Thoracic aorta (tissue), 2 donors: ENCODE measurements around the gene GPRIN2. TPM values are rescaled to one million over a fixed set of nuclear protein-coding genes. Genes with fewer than 3 reads are reported as not detected.

Experiments
- ATAC-seq: fragments of 150-250 bp; one replicate; pipeline ENCODE4 v1.8.0; 2017; ENCODE audit warnings: low read depth; ENCODE audit not compliant: insufficient number of reproducible peaks, low FRiP score
- DNase-seq: peaks from one replicate; pipeline ENCODE4 v3.0.0-alpha.2; 2020; ENCODE audit warnings: low spot score
- H3K27ac ChIP-seq, 2 donors: fragments of 200-600 bp; sonication (generic); 1 replicate in 1 of 2; 2 replicates in 1 of 2; pipeline ENCODE4 v1.5.1; 2016; ENCODE audit warnings: mild to moderate bottlenecking in 2 of 2, moderate library complexity in 2 of 2
- H3K27me3 ChIP-seq: fragments of 200-600 bp; sonication (generic); replicated peaks from 2 replicates; pipeline ENCODE4 v1.6.0; 2016; ENCODE audit warnings: mild to moderate bottlenecking; ENCODE audit not compliant: insufficient read depth
- H3K36me3 ChIP-seq: fragments of 200-600 bp; sonication (generic); one replicate; pipeline ENCODE4 v1.5.1; 2016
- H3K4me1 ChIP-seq, 2 donors: fragments of 200-600 bp; sonication (generic); 1 replicate in 1 of 2; 2 replicates in 1 of 2; pipeline versions ENCODE4 v1.5.1 to v1.6.0; 2016; ENCODE audit warnings: low read depth in 2 of 2, mild to moderate bottlenecking in 1 of 2; ENCODE audit not compliant: control insufficient read depth in 1 of 2
- H3K4me3 ChIP-seq: fragments of 200-600 bp; sonication (generic); 2 replicates; pipeline ENCODE4 v1.5.1; 2016; ENCODE audit warnings: mild to moderate bottlenecking
- H3K9me3 ChIP-seq: fragments of 200-600 bp; sonication (generic); 2 replicates; pipeline ENCODE4 v1.5.1; 2016
- total RNA-seq, 2 donors: library from RNA; depleted of rRNA; stranded (reverse); fragments of >200 nt; gene quantifications; one replicate each; pipeline versions ENCODE4 v1.1.0 to v1.2.3, GENCODE V29; 2016
- TF ChIP-seq, protein P1 (sequence below): fragments of 200-600 bp; sonication (generic); IDR thresholded peaks from one replicate; pipeline ENCODE4 v1.5.1; 2019; ENCODE audit warnings: antibody characterized with exemption

Gene GPRIN2
- total RNA-seq, 2 donors from 2014 or later = 0.27 to 4.8 TPM

DNA sequence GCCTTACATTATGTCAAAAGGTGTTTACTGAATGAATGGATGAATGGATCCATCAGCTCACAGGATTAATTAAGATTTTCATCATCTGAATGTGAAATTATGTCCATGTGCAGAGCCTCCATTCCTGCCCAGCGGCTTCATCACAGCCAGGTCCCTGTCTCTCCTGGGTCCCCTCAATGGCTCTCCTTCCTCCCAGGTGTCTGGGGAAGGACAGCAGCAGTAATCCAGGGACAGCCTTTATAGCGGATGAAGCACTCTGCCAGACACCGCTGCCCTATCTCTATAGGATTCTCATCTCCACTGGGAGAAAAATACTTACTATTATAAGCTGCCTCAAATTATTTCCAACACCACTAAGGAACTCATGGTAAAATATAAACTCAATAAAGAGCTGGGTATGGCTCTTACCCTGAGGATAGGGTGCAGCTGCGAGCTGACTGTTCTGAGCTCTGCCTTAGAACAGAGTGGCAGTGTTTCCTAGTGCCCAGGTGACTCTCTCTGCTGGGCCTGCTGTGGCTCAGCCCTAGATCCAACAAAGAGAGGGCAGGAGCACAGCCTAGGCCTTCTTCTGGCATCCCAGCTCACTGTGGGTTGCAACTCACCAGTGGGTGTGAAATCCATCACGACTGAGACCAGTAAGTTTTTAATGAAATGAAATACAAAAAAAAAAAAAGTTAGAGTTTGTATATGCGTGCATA is 38.3 kb downstream of the GPRIN2 start:
- no peaks in the 10 kb centered on the region for H3K27me3 ChIP-seq
- H3K27ac ChIP-seq = no peak overlapping the region
- ATAC-seq (no peak), DNase-seq (no peak)
- no peaks in the 10 kb centered on the region for H3K36me3 ChIP-seq
- H3K4me1 ChIP-seq = peaks cover 2 to 5% of the 10 kb centered on the region in 2 donors
- H3K9me3 ChIP-seq = no peaks in the 10 kb centered on the region
- TF ChIP-seq, protein P1, sequence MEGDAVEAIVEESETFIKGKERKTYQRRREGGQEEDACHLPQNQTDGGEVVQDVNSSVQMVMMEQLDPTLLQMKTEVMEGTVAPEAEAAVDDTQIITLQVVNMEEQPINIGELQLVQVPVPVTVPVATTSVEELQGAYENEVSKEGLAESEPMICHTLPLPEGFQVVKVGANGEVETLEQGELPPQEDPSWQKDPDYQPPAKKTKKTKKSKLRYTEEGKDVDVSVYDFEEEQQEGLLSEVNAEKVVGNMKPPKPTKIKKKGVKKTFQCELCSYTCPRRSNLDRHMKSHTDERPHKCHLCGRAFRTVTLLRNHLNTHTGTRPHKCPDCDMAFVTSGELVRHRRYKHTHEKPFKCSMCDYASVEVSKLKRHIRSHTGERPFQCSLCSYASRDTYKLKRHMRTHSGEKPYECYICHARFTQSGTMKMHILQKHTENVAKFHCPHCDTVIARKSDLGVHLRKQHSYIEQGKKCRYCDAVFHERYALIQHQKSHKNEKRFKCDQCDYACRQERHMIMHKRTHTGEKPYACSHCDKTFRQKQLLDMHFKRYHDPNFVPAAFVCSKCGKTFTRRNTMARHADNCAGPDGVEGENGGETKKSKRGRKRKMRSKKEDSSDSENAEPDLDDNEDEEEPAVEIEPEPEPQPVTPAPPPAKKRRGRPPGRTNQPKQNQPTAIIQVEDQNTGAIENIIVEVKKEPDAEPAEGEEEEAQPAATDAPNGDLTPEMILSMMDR = no peak
- no peak overlapping the region for H3K4me3 ChIP-seq

DNA sequence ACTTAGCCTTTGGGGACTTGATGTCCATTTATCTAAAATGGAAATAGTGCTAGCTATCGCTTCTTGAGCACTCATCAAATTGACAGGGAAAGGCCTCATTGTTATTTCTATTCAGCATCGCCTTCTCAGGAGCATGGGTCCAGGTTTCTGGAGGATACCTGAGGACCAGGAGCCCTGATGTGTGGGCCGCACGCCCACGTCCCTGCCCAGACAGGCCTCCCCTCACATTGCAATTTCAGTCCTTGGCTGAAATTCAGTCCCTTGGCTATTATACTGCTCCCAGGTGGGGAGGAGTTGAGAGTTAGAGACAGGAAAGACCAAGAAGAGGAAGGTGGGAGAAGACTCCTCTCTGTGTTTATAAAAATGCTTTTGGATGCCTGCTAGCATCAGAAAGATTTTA is 38.9 kb downstream of the GPRIN2 start:
- no peaks in the 10 kb centered on the region for H3K27me3 ChIP-seq
- TF ChIP-seq, protein P1 = no peak
- no peaks in the 10 kb centered on the region for H3K9me3 ChIP-seq
- no peak for DNase-seq
- no peaks in the 10 kb centered on the region for H3K4me1 ChIP-seq
- H3K36me3 ChIP-seq = no peaks in the 10 kb centered on the region
- no peak overlapping the region for H3K27ac ChIP-seq
- H3K4me3 ChIP-seq = no peak overlapping the region
- no peak for ATAC-seq

DNA sequence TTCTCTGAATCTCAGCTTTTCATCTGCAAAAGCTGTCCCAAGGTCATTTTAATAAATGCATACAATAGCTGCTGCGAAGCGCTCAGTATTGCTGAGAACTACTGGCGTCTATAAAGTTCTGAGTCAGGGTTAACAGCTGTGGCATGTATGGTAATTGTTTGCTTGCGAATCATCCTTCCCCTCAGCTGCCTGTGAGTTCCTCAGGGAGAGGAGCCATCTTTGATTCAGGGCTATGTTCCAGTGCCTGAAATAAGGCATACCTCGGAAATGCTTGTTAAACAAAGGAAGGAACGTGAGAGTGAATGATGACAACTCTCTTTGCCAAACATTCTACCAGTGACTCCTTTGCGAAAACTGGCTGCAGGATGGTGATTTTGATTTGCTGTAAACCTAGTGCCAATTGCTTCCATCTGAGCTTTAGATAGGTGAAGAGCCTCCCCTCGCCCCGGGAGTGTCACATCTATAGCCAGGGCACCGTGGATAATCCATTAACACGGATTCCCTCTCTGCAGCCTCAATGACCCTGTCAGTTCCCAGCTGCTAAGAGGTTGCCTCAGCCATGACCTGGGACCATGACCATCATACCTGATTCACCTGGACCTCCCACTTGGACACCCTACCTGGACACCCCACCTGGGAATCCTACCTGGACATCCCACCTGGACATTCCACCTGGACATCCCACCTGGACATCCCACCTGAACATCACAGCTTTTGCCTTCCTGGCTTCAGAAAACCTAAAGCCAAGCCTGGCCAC is 39.6 kb downstream of the GPRIN2 start:
- ATAC-seq (peak; percentile 8), DNase-seq (no peak)
- Histone ChIP-seq H3K4me3 (no peak overlapping the region), H3K9me3 (no peaks in the 10 kb centered on the region), H3K4me1 (no peaks in the 10 kb centered on the region), H3K27ac (no peak overlapping the region), H3K36me3 (no peaks in the 10 kb centered on the region), H3K27me3 (no peaks in the 10 kb centered on the region)
- TF ChIP-seq, protein P1 = no peak

DNA sequence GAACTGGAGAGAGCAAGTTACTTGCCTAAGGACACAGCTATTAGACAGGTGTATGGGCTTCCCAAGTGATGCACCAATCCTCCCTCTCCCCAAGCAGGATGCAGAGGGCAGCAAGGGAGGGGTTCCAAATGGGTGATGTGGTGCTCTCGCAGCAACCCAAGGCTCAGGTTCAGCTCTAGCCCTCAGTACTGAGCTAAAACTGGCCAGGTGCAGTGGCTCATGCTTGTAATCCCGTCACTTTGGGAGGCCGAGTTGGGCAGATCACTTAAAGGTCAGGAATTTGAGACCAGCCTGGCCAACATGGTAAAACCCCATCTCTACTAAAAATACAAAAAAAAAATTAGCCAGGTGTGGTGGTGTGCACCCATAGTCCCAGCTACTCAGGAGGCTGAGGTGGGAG is 40.7 kb downstream of the GPRIN2 start:
- Histone ChIP-seq H3K4me1 (no peaks in the 10 kb centered on the region), H3K9me3 (no peaks in the 10 kb centered on the region), H3K36me3 (no peaks in the 10 kb centered on the region), H3K4me3 (no peak overlapping the region), H3K27me3 (no peaks in the 10 kb centered on the region), H3K27ac (no peak overlapping the region)
- no peak for DNase-seq
- TF ChIP-seq, protein P1 = no peak
- ATAC-seq = no peak

DNA sequence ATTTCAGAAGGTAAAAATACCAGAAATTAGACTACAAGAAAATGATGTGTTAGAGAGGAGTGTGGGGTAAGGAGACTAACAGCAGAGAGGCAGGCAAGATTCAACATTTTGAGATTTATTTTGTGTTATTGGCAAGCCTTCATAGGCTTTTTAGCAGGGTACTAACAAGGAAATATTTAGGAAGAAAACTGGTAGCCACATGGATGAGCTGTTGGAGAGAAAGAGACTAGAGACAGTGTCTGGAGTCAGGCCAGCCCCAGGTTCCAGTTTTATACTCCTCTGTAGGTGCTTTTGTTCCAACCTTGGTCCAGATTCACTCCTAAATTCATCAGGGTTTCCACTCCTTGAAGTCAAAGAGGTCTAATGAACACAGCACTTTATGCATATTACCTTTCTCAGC is 41.1 kb downstream of the GPRIN2 start:
- TF ChIP-seq, protein P1 = no peak

More for the DNA sequence above, 41.1 kb downstream of the GPRIN2 start:
- H3K36me3 ChIP-seq = no peaks in the 10 kb centered on the region
- H3K4me1 ChIP-seq = no peaks in the 10 kb centered on the region
- H3K27me3 ChIP-seq = no peaks in the 10 kb centered on the region
- no peak overlapping the region for H3K27ac ChIP-seq
- H3K4me3 ChIP-seq = no peak overlapping the region
- ATAC-seq (no peak), DNase-seq (no peak)
- no peaks in the 10 kb centered on the region for H3K9me3 ChIP-seq
